Measurements from ENCODE around the gene SNX13. TPM values are rescaled to one million over a fixed set of nuclear protein-coding genes. Genes with fewer than 3 reads are reported as not detected.
A peak's percentile ranks its signal among the peaks of the same experiment; 100 is the strongest.

Gene SNX13
- total and polyA plus RNA-seq, 9 of the 15 experiments (the other 6 are each of a cell fraction or from before 2014, with no cell fraction given): 5.6 to 33.2 (median 25.4) TPM

GRCh38 chr7:17913250-17913649 lies 27.0 kb downstream of the SNX13 start:
- ATAC-seq (peak; percentile 41; the same call in 2 of the 3 replicates), FAIRE-seq (no peak), DNase-seq (ENCODE audit: extremely low read depth in 1 of 4, low spot score in 3 of 4) (no peak)
- H3K79me2 ChIP-seq (ENCODE audit: control insufficient read depth, insufficient read depth, low read length): peaks cover 85% of the 10 kb centered on the region
- no peaks in the 10 kb centered on the region; the same call in 2 of the 3 replicates for H3K36me3 ChIP-seq (ENCODE audit: control insufficient read depth, insufficient read depth, low read length)
- peaks cover 8% of the 10 kb centered on the region; the same call in 1 of the 2 replicates for H3K9me3 ChIP-seq (replicated peaks; ENCODE audit: control insufficient read depth, insufficient read depth, low read depth, low read length)
- no peak overlapping the region for H3K27ac ChIP-seq (ENCODE audit: extremely low read depth, low read depth, low read length)
- ChIA-PET CTCF (ENCODE audit: low intra/inter-chr PET ratio) (no interaction called here), POLR2A (no interaction called here)
- TF ChIP-seq ZNF507 (tag; conservative IDR thresholded peaks at IDR 0.05): no peak
- TF ChIP-seq THAP7 (CRISPR knock-in tag; IDR thresholded peaks at IDR 0.05): no peak
- TF ChIP-seq E4F1 (CRISPR knock-in tag; IDR thresholded peaks at IDR 0.05; ENCODE audit: borderline replicate concordance): no peak
- no peak for TF ChIP-seq BRD9 (IDR thresholded peaks at IDR 0.05; ENCODE audit: low read depth, partially characterized antibody)
- TF ChIP-seq XRCC5 (IDR thresholded peaks at IDR 0.05; ENCODE audit: low read depth, low read length): no peak
- no peak for TF ChIP-seq HNRNPH1 (optimal IDR thresholded peaks at IDR 0.05; ENCODE audit: low read depth, low read length)
- 75% methylated on average over 2 of the region's 2 CpGs for WGBS (ENCODE audit: insufficient coverage, low coverage, missing lambda C conversion rate)
- no peaks in the 10 kb centered on the region for H3K4me1 ChIP-seq (replicated peaks in 1 of 2; ENCODE audit: control insufficient read depth in 2 of 2, insufficient read depth in 2 of 2, low read length in 2 of 2)
- H3K27me3 ChIP-seq (ENCODE audit: control insufficient read depth in 2 of 2, insufficient read depth in 2 of 2, low read length in 2 of 2): no peaks in the 10 kb centered on the region
- no peaks in the 10 kb centered on the region for H3K9me1 ChIP-seq (ENCODE audit: control insufficient read depth, insufficient read depth, low read length)
- no peak overlapping the region for H2AFZ ChIP-seq (ENCODE audit: low read depth, low read length)
- no peaks in the 10 kb centered on the region; the same call in 1 of the 2 replicates for H4K20me1 ChIP-seq (replicated peaks; ENCODE audit: control insufficient read depth, insufficient read depth, low read length)
- no peak overlapping the region for H3K4me3 ChIP-seq
- intact Hi-C loops (cut with micrococcal nuclease) (no loop called here), in situ Hi-C loops (cut with MboI) (no loop called here)
- no peak overlapping the region for H3K9ac ChIP-seq (ENCODE audit: insufficient read depth in 1 of 2, low read depth in 2 of 2, low read length in 2 of 2)
- BruUV-seq (replicated peaks): no TSS peak
- H3K4me2 ChIP-seq (ENCODE audit: insufficient read depth, low read length): no peak overlapping the region

All from K562 (cell line).